ENCODE measurements around the gene IL10.

Gene IL10

DNA sequence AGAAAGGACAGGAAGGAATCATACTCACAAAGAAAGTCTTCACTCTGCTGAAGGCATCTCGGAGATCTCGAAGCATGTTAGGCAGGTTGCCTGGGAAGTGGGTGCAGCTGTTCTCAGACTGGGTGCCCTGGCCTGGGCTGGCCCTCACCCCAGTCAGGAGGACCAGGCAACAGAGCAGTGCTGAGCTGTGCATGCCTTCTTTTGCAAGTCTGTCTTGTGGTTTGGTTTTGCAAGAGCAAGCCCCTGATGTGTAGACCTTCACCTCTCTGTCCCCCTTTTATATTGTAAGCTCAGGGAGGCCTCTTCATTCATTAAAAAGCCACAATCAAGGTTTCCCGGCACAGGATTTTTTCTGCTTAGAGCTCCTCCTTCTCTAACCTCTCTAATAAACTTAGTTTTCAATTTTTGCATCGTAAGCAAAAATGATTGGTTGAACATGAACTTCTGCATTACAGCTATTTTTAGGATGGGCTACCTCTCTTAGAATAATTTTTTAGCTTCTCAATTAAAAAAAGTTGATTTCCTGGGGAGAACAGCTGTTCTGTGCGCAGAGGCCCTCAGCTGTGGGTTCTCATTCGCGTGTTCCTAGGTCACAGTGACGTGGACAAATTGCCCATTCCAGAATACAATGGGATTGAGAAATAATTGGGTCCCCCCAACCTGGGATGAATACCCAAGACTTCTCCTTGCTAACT lies at the start of gene IL10:
IL10 (minus strand) TSS at position 252 of the 695 bp plus-strand sequence; CDS start at position 193, 59 bp downstream.
- no peak for DNase-seq

DNA sequence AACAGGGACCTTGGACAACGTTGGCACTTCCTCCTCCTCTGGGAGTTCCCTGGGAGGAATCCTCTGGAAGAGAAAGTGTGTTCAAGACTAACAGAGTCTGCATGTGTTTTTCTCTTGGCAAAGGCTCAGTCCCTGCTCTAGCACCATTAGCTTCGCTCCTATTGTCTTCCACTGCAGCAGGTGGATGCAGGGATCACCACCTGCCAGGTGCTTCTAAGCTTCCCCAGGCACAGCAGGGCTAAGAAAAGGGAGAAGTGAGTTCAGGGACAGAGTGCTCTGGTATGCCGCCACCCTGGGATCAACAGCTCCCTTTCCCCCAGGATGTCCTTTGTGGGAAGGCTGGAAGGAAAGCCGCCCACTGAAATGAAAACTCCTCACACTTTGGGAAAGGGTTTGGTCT lies 49.2 kb upstream of the IL10 start:
- DNase-seq: peak; percentile 44

- no peak for DNase-seq
Observed at GRCh38 chr1:206816390-206817287, 44.3 kb upstream of the IL10 start.

DNA sequence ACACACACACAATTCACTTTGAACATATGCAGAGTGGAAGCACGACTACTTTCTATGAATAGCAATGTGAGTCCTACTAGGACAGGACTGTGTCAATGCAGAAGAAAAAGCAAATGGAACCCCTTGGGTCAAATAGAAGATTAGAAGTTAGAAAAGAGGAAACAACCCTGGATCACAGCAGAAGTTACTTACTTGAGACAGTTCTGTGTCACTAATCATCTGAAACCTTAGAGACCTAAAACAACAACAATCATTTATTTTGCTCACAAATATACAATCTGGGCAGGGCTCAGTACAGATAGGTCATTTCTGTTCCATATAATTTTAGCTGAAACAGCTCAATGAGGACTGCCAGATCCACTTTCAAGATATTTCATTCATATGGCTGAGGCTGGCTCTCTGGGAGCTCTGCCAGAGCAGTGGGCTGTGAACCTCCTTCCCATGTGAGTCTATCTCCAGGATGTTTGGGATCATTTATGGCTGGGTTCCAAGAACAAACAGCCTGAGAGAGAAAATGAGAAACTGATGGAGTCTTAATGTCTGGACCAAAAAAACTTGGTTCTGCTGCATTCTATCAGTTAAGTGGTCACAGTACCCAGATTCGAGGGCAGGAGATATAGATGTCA lies 42.5 kb upstream of the IL10 start:
- no peak for DNase-seq

DNA sequence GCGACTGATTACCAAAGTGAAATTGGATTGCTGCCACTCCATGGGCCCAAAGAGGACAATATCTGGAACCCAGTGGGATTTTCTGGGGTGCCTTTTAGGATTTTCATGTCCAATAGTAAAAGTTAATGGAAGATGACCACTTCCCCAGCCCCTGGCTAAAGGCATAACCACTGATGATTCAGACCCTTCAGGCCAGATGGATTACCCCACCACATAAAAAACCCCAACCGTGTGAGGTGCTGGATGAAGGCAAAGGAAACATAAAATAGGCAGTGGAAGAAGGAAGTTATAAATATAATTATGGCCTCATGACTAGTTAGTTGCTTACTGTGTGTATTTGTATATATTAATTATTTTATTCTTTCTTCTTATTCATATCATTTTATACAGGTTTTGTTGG lies 40.2 kb upstream of the IL10 start:
- DNase-seq: no peak

DNA sequence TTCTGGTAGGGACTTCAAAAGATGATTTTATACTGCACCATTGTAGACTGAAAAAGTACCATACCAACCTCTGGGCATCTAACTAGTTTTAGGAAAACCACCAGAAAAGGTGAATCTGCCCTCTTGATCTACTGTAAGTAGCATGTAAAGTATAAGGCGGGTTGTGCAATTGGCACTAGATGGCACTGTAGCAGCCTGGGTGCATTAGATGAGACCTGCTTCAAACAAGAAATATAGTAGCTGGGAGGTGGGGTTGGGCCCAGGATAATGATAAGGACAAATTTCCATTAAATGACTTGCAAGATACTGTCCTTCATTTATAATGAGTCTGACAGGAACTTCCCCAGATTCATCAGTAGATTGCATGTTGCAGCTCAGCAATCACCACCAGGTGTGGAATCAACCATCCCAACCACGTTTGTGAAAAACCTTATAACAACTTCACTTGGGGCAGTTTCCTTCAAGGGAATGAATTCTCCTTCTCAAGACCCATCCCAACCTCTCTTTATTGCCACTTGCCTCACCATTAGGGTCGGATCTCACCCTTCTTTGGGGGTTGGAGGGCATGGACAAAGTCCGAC lies 37.3 kb upstream of the IL10 start:
- DNase-seq: no peak

- no peak for DNase-seq
Observed at GRCh38 chr1:206808615-206809014, 36.3 kb upstream of the IL10 start.

GRCh38 chr1:206805357-206805756 lies 33.1 kb upstream of the IL10 start:
- DNase-seq: no peak

DNA sequence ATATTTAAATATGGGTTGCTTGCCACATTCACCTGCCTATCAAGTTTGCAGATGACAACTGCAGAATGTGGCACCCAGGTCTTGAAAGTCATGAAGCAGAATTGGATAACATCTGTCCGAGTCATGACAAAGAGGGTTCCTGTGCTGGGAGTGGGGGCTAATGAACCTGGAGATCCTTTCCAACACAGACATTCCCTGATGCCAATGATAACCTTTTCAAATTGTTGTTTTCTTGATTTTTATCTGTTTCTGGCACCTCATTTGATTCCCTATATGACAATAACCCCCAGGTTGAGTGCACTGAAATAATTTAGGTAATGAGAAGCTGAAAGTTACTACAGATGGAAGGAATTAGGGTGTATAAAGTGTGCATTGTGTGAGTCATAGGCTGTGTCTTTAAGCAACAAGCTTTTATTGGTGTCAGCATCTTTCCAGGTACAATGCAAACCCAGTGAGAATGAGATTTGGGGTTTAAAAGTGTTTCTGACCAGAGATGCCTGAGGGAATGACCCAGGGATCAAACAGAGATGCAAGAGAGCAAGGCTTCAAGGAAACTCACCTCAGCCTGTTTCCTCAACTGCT lies 32.0 kb upstream of the IL10 start:
- DNase-seq: no peak

DNA sequence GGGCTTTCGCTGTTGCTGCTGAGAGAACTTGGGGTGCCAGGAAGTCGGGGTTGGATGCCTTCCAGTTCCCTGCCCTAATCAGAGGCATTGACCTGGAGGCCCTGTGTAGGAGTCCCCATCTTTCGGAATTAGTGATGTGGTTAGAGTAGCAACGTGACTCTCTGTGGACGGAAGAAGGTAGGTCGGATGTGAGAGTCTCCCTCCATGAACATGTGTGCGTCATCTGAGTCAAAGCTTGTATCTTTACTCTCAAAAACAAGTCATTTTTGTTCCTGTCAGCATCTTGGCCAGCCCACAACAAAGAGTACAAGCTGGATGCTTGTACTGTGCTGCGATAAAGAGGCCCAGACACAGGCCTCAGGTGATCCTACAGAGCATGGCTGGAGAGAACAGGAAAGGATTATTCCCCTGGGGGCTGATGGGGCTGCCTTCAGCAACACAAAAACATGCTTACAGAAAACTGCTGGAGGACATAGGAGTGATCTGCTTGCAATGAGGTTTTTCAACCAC lies 31.0 kb upstream of the IL10 start:
- no peak for DNase-seq

DNA sequence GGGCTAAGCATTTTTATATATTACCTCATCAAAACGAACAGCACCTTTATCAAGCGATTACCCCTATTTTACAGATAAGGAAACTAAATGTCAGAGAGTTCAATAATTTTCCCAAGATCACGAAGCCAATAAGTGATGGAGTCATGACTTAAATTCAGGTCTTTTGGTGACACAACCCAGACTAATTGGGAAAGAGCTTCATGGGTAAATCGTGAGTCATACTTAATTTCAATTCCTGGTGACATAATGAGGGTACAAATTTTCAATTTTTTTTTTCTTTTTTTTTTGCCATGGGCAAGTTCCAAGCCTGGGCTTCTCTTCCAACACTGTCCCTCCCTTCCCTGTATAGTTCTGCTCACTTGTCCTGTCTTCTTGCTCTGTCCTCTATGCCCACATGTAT lies 30.1 kb upstream of the IL10 start:
- DNase-seq: no peak

GRCh38 chr1:206801467-206801866 lies 29.2 kb upstream of the IL10 start:
- DNase-seq: no peak

DNA sequence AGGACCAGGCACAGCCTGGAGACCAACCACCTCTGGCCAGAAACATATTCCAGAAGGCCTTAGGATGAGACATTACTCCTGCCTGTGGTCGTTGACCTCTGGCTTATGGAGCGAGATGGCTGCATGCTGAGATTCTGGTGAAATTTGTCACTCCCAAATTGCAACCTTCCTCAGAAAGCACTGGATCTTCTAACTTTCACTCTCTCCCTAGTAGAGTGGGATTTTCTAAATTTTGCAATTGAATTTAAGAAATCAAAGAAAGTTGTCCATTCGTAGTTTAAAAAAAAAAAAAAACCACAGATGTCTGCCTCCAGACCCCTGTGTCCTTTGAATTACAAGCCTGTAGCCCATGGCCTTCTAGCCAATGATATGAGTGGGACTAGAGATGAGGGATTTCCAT lies 28.6 kb upstream of the IL10 start:
- DNase-seq: no peak

DNA sequence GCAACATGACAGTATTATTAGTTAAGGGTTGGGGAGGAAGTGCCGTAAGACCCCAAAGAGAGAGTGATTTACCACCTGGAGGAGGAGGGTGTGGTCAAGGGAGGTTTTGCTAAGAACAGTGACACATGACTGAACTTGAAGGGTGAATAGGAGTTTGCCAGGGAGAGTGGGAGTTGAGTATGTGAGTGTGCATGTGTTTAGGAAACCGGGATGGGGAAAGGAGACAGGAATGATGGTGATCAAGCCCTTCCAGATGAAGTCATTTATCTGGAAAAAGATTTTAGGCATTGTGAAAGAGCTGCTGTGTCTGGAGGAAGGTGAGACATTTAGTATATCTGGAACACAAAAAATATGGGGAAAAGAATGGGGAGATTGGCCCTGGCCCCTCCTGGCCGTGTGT lies 28.1 kb upstream of the IL10 start:
- no peak for DNase-seq

- no peak for DNase-seq
Observed at GRCh38 chr1:206799311-206799710, 27.0 kb upstream of the IL10 start.

DNA sequence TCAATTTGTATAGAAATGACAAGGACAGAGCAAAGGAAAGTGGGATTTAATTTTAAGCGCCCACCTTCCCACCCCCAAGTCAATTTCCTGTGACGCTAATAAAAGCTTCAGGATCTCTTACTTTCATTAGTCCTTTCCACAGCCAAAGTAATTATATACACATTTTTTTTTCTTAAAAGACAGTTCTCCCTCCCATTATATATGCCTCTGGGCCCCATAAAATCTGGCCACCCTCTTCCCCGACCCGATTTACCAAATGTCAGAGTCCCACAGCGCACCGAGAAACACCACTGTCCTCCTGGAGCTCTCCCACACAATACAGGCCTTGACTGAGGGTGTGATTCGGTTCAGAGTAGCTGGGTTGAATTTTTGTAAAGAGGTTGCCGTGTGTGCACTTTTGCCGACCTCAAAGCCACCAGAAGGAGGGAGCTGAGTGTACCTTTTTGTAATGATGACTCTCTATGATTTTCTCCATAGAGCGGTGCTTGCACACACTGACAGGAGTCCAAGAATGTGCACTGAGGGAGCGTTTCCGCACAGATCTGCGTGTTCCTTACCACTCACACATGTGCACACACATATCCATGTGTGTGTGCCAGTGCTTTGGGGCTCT lies 26.2 kb upstream of the IL10 start:
- no peak for DNase-seq

GRCh38 chr1:206797534-206798383 lies 25.5 kb upstream of the IL10 start:
- DNase-seq: no peak

DNA sequence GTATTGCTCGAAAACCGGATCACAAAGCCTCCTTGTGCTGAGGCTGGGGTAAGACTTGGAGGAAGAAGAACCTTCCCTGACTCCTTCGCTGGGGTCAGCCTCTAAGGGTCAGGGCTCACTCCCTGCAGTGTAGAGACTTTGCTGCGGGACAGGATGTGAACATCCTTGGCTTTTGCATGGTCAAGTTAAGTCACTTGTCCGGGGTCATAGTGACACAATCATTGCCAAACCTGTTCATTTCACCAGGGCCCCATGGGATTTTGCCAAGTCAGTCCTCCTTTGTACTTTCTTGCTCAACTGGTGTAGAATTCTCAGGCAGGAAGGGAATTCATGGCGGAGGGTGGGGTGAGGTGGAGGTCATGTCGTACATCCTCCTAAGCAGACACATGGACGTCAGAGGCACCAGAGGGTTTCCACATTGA lies 24.7 kb upstream of the IL10 start:
- DNase-seq: no peak

GRCh38 chr1:206796116-206796515 lies 23.8 kb upstream of the IL10 start:
- DNase-seq: no peak

GRCh38 chr1:206794294-206794908 lies 22.1 kb upstream of the IL10 start:
- no peak for DNase-seq

GRCh38 chr1:206793620-206794019 lies 21.3 kb upstream of the IL10 start:
- no peak for DNase-seq
